GM12865 (cell line): ENCODE results near the gene C6orf62.
"Not testable (repeated sequence)": the region's sequence is repeated elsewhere in the genome, so short reads cannot be mapped to it uniquely, and the experiment has no call there.

Experiments
- DNase-seq: peaks from one replicate; pipeline ENCODE4 v3.0.0; 2010; ENCODE audit warnings: low read depth
- H3K4me3 ChIP-seq: 2 replicates; pipeline ENCODE4 v1.5.1; 2011; ENCODE audit warnings: mild to moderate bottlenecking, low read depth, low read length, control low read depth
- CTCF ChIP-seq: IDR thresholded peaks from 2 replicates; pipeline ENCODE4 v1.5.1; 2011; ENCODE audit warnings: low read length, control low read depth, low read depth, inconsistent platforms; ENCODE audit not compliant: insufficient read depth; ENCODE audit errors: missing control alignments

Gene C6orf62

GRCh38 chr6:24686946-24687345 is 32.0 kb downstream of the C6orf62 start:
- TF ChIP-seq CTCF, result no peak
- no peak overlapping the region for H3K4me3 ChIP-seq
- no peak for DNase-seq

GRCh38 chr6:24686408-24686807 is 32.5 kb downstream of the C6orf62 start:
- DNase-seq, result no peak
- no peak for TF ChIP-seq CTCF
- no peak overlapping the region for H3K4me3 ChIP-seq

- TF ChIP-seq CTCF, result no peak
- H3K4me3 ChIP-seq, result no peak overlapping the region
- DNase-seq, result no peak
Observed at GRCh38 chr6:24683297-24684296, 35.4 kb downstream of the C6orf62 start.

- TF ChIP-seq CTCF, result no peak
- no peak for DNase-seq
- H3K4me3 ChIP-seq, result no peak overlapping the region
Observed at GRCh38 chr6:24680582-24680981, 38.4 kb downstream of the C6orf62 start.

GRCh38 chr6:24678792-24679352 is 40.1 kb downstream of the C6orf62 start:
- H3K4me3 ChIP-seq, DNase-seq: not testable (repeated sequence)

- no peak for DNase-seq
- H3K4me3 ChIP-seq, result no peak overlapping the region
- no peak for TF ChIP-seq CTCF
Observed at GRCh38 chr6:24673625-24674024, 45.3 kb downstream of the C6orf62 start.

GRCh38 chr6:24672620-24673182 is 46.3 kb downstream of the C6orf62 start:
- no peak overlapping the region for H3K4me3 ChIP-seq
- no peak for TF ChIP-seq CTCF
- DNase-seq, result no peak

- not testable (repeated sequence) for DNase-seq, H3K4me3 ChIP-seq
Observed at GRCh38 chr6:24671077-24671476, 47.9 kb downstream of the C6orf62 start.

- H3K4me3 ChIP-seq, DNase-seq: not testable (repeated sequence)
Observed at GRCh38 chr6:24670492-24670891, 48.5 kb downstream of the C6orf62 start.
